D721Med (cell line): ENCODE results near the gene BIRC3.

Source experiments
- DNase-seq: peaks from one replicate; pipeline ENCODE4 v3.0.0; 2011; ENCODE audit warnings: low spot score; ENCODE audit not compliant: insufficient read length
- FAIRE-seq: peaks from 2 replicates; lab custom pipeline; 2011; peaks lifted over from hg19 to GRCh38; lab: Jason Lieb, UNC
- TF ChIP-seq, protein P1 (sequence below): IDR thresholded peaks from 2 replicates; pipeline ENCODE4 v1.5.1; 2012; ENCODE audit warnings: mild to moderate bottlenecking, control low read depth; ENCODE audit not compliant: insufficient read depth; ENCODE audit errors: missing control alignments

BIRC3 gene

DNA sequence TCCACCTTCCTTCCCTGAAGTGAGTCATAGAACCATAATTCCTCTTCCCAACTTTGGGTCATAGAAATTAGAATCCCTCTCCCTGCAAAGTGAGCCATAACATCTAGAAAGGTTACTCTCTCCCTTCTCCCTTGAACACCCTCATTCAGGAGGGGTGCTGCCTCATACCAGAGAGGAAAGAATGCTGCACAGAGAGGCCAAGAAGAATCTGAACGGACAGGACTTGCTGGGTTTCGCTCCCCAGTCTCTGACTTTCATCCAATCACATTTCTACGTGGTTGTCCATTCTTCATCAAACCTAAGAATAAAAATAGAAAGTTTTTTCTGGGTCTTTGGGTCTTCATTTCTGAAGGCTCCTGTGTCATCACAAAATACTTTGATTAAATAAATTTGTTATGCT lies 31.0 kb upstream of the BIRC3 start:
- no peak for FAIRE-seq
- TF ChIP-seq, protein P1, sequence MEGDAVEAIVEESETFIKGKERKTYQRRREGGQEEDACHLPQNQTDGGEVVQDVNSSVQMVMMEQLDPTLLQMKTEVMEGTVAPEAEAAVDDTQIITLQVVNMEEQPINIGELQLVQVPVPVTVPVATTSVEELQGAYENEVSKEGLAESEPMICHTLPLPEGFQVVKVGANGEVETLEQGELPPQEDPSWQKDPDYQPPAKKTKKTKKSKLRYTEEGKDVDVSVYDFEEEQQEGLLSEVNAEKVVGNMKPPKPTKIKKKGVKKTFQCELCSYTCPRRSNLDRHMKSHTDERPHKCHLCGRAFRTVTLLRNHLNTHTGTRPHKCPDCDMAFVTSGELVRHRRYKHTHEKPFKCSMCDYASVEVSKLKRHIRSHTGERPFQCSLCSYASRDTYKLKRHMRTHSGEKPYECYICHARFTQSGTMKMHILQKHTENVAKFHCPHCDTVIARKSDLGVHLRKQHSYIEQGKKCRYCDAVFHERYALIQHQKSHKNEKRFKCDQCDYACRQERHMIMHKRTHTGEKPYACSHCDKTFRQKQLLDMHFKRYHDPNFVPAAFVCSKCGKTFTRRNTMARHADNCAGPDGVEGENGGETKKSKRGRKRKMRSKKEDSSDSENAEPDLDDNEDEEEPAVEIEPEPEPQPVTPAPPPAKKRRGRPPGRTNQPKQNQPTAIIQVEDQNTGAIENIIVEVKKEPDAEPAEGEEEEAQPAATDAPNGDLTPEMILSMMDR = no peak
- DNase-seq = no peak

DNA sequence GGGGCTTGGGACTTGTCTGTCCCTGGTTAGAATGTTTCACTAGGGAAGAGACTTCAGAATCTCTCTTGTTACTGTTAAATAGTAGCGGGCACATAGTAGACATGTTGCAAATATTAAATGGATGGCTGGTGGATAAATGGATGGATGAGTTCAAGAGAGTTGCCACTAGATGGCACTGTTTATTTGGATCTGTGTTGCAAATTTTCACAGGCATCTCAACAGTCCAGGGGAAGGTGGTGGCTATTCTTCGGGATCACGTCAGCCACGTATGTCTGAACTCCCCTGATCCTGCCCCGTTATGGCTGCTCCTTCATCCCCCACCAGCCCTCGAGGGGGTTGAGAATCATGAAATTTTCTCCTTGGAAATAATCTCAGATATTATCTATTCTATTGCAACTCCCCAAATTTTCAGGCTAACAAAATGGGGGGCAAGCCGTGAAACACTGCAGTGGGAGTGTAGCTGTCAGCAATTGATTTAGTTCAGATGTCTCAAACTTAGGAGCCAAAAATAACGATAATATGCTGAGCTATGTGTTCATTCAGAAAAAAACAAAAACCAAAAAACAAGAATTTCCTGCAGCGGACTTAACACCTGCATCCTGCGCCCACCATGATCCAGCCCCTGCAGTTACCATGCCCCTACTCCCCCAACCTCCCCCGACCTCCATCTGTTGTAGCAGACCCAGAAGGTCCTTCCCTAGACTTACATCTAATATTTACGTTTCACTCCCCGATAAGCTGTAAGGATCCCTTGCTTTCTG lies 29.1 kb upstream of the BIRC3 start:
- peak; percentile 36 for DNase-seq
- TF ChIP-seq, protein P1 = peak; percentile 75
- no peak for FAIRE-seq

DNA sequence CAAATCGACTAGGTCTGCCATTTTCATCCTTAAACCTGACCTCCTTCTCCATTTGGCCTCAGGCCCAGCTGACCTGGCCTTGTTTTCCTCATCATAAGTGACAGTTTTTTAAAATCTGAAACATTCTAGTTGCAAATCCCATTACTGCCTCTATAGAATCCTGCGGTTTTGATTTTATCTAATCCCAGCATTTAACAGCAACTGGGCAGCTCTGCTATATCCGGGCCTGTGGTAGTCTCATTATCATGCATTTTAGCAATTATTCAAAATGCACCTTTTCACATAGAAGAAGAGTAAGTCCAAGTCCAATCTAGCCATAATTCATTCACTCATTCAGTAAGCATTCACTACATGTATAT lies 28.6 kb upstream of the BIRC3 start:
- no peak for DNase-seq
- no peak for FAIRE-seq
- TF ChIP-seq, protein P1 = no peak

DNA sequence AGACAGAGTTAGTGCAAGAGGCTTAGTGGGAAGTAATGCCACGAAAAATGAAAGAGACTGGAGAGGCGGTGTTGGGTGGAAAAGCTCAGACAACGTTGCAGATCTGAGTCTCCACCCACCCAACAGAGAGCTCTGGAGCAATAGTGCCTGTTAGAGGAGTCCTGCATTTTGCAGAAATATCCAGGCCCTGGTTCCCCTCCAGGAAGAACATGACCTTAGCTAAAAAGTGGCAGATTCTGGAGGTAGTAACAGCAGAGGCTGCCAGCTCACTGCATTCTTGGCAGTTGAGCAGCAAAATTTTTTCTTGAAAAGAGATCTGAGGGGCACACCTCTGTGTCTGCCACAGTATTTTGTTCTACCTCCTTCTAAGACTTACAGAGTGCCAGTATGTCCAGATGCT lies 27.7 kb upstream of the BIRC3 start:
- DNase-seq (no peak), FAIRE-seq (no peak)
- TF ChIP-seq, protein P1 = no peak

DNA sequence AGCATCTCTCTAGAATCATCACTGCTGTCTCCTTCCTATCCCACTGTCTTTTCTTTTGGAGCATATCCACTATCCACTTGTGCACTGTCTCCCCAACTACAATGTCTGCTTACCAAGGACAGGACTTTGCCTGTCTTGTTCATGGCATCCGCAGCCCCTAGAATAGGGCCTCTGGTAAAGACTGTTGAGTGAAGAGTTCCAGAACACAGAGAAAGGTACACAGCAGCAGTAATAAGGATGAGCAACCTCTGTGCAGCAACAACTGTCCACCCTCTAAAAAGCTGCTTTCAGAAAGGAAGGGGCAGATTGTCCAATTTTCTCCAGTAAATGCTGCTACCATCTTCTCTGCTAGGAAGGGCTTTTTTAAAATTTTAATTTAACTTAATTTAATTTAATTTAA lies 25.5 kb upstream of the BIRC3 start:
- TF ChIP-seq, protein P1 = no peak
- FAIRE-seq = no peak
- DNase-seq = no peak

DNA sequence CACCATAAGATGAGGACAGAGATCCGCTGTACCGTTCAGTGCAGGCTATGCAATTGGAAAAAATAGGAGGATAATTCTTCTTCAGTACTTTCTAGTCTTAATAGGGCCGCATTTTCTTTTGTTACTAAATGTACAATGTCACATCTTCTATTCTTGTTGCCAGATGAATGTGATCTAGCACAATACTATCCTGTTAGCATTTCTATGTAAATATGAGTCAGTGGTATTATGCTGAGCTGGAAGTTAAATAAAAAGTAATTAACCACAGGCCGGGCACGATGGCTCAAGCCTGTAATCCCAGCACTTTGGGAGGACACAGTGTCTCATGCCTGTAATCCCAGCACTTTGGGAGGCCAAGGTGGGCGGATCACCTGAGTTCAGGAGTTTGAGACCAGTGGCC lies 24.4 kb upstream of the BIRC3 start:
- FAIRE-seq (no peak), DNase-seq (no peak)
- TF ChIP-seq, protein P1 = no peak

DNA sequence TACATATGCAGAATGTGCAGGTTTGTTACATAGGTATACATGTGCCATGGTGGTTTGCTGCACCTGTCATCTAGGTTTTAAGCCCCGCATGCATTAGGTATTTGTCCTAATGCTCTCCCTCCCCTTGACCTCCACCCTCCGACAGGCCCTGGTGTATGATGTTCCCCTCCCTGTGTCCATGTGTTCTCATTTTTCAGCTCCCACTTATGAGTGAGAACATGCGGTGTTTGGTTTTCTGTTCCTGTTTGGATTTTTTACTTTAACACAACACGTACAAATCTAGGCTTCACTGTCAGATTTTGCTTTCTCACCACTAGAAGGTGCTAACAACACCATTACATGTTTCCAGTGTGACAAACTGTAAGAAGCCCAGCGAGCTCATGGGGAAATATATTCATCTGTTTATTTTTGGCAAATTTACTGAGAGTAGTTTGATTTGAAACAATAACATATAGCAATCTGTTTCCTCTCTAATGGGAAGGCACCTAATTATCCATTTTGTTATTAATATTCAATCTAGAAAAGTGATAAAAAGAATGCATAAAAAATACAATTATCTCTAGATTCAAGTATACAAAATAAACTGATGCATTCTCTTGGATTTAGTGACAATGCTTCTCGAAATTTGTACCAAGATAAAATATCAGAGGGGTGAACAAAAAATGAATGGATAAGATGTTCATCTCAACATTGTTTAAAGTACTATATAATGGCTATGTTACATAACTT lies 23.2 kb upstream of the BIRC3 start:
- no peak for FAIRE-seq

More for the DNA sequence above, 23.2 kb upstream of the BIRC3 start:
- TF ChIP-seq, protein P1 = peak; percentile 60
- no peak for DNase-seq
